Measurements from ENCODE around the gene SH3RF3.

GRCh38 chr2:109467701-109468100 lies 338.7 kb downstream of the SH3RF3 start:
- TF ChIP-seq POLR2A (IDR thresholded peaks at IDR 0.05): no peak
- no peak for TF ChIP-seq CTCF (IDR thresholded peaks at IDR 0.05)
